Activated naive CD4-positive, alpha-beta T cell (primary cell): ENCODE measurements around the gene SYNPR.
"Not testable (repeated sequence)": the region's sequence is repeated elsewhere in the genome, so short reads cannot be mapped to it uniquely, and the experiment has no call there.

Experiments
- DNase-seq, 4 experiments: peaks; one replicate each; lab custom pipeline; 2025; lab: John Stamatoyannopoulos, UW

Gene SYNPR

GRCh38 chr3:63624941-63625560, 346.9 kb downstream of the SYNPR start:
- no peak for DNase-seq

GRCh38 chr3:63631670-63632069, 353.6 kb downstream of the SYNPR start:
- no peak for DNase-seq

GRCh38 chr3:63635186-63635585, 357.1 kb downstream of the SYNPR start:
- no peak for DNase-seq

GRCh38 chr3:63639806-63640205, 361.7 kb downstream of the SYNPR start:
- DNase-seq = no peak

- no peak for DNase-seq
Measured at GRCh38 chr3:63642488-63642887, 364.4 kb downstream of the SYNPR start.

GRCh38 chr3:63644212-63644797, 366.2 kb downstream of the SYNPR start:
- DNase-seq = no peak

GRCh38 chr3:63644928-63645781, 367.0 kb downstream of the SYNPR start:
- DNase-seq = not testable (repeated sequence)

GRCh38 chr3:63652066-63652725, 374.1 kb downstream of the SYNPR start, which contains the start of gene SNTN:
Gene SNTN (plus strand): TSS chr3:63652675. CDS start chr3:63652688, 13 bp downstream.
- DNase-seq = no peak

- DNase-seq = no peak
Measured at GRCh38 chr3:63654211-63654610, 376.1 kb downstream of the SYNPR start.

GRCh38 chr3:63654931-63655330, 376.8 kb downstream of the SYNPR start:
- no peak for DNase-seq

GRCh38 chr3:63655519-63655918, 377.4 kb downstream of the SYNPR start:
- DNase-seq = no peak

- no peak for DNase-seq
Measured at GRCh38 chr3:63656786-63657185, 378.7 kb downstream of the SYNPR start.

GRCh38 chr3:63661242-63661641, 383.1 kb downstream of the SYNPR start:
- no peak for DNase-seq

GRCh38 chr3:63662011-63662410, 383.9 kb downstream of the SYNPR start:
- no peak for DNase-seq

GRCh38 chr3:63662500-63662899, 384.4 kb downstream of the SYNPR start:
- DNase-seq = no peak
